Loucy (cell line): Measurements from ENCODE around the gene C11orf97.

Experiments
- H2AFZ ChIP-seq: fragments of 200-600 bp; sonication (generic); 2 replicates; pipeline ENCODE4 v1.6.0; 2016; ENCODE audit warnings: antibody characterized with exemption, mild to moderate bottlenecking, low read length, moderate library complexity
- H3F3A ChIP-seq: fragments of 200-600 bp; 2 replicates; pipeline ENCODE4 v1.6.0; 2016; ENCODE audit warnings: antibody characterized with exemption, low read depth, mild to moderate bottlenecking
- H3K27me3 ChIP-seq: fragments of 200-600 bp; sonication (generic); 2 replicates; pipeline ENCODE4 v1.6.1; 2014; ENCODE audit warnings: low read length, mild to moderate bottlenecking; ENCODE audit not compliant: insufficient read depth, poor library complexity, severe bottlenecking
- H3K36me3 ChIP-seq: fragments of 200-600 bp; sonication (generic); 2 replicates; pipeline ENCODE4 v1.6.1; 2016; ENCODE audit warnings: low read length; ENCODE audit not compliant: insufficient read depth
- H3K4me1 ChIP-seq: fragments of 200-600 bp; sonication (generic); 2 replicates; pipeline ENCODE4 v1.5.1; 2014; ENCODE audit warnings: low read length, mild to moderate bottlenecking; ENCODE audit not compliant: insufficient read depth, poor library complexity, severe bottlenecking
- H3K4me2 ChIP-seq: fragments of 200-600 bp; sonication (generic); 2 replicates; pipeline ENCODE4 v1.6.0; 2014; ENCODE audit warnings: antibody characterized with exemption, low read length, low read depth, mild to moderate bottlenecking; ENCODE audit not compliant: poor library complexity, severe bottlenecking
- H3K4me3 ChIP-seq: fragments of 200-600 bp; sonication (generic); 2 replicates; pipeline ENCODE4 v1.5.1; 2014; ENCODE audit warnings: low read length, mild to moderate bottlenecking, mixed read lengths; ENCODE audit not compliant: poor library complexity, severe bottlenecking
- H3K79me2 ChIP-seq: fragments of 200-600 bp; sonication (generic); 2 replicates; pipeline ENCODE4 v1.6.1; 2014; ENCODE audit warnings: low read length; ENCODE audit not compliant: insufficient read depth
- H3K9ac ChIP-seq: fragments of 200-600 bp; sonication (generic); 2 replicates; pipeline ENCODE4 v1.6.0; 2014; ENCODE audit warnings: mild to moderate bottlenecking, low read depth, low read length, moderate library complexity; ENCODE audit not compliant: poor library complexity, severe bottlenecking
- H3K9me2 ChIP-seq: fragments of 200-600 bp; sonication (generic); replicated peaks from 2 replicates; pipeline ENCODE4 v1.6.1; 2016; ENCODE audit warnings: low read depth, low read length, mixed read lengths
- H3K9me3 ChIP-seq: fragments of 200-600 bp; sonication (generic); 2 replicates; pipeline ENCODE4 v1.6.1; 2014; ENCODE audit warnings: mild to moderate bottlenecking, antibody characterized with exemption, low read length, low read depth; ENCODE audit not compliant: insufficient read depth
- H4K20me1 ChIP-seq: fragments of 200-600 bp; sonication (generic); 2 replicates; pipeline ENCODE4 v1.6.0; 2014; ENCODE audit warnings: antibody characterized with exemption, low read length, mild to moderate bottlenecking; ENCODE audit not compliant: insufficient read depth, poor library complexity, severe bottlenecking
- EZH2phosphoT487 ChIP-seq: fragments of 200-600 bp; IDR thresholded peaks from 2 replicates; pipeline ENCODE4 v1.6.1; 2018; ENCODE audit warnings: antibody characterized with exemption, mild to moderate bottlenecking, moderate library complexity, borderline replicate concordance
- TF ChIP-seq, protein P1 (sequence below): fragments of 200-600 bp; sonication (generic); conservative IDR thresholded peaks from 2 replicates; pipeline ENCODE4 v1.5.1; 2014; ENCODE audit warnings: mild to moderate bottlenecking, antibody characterized with exemption, low read length

C11orf97 gene, protein sequence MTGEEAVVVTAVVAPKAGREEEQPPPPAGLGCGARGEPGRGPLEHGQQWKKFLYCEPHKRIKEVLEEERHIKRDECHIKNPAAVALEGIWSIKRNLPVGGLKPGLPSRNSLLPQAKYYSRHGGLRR

DNA sequence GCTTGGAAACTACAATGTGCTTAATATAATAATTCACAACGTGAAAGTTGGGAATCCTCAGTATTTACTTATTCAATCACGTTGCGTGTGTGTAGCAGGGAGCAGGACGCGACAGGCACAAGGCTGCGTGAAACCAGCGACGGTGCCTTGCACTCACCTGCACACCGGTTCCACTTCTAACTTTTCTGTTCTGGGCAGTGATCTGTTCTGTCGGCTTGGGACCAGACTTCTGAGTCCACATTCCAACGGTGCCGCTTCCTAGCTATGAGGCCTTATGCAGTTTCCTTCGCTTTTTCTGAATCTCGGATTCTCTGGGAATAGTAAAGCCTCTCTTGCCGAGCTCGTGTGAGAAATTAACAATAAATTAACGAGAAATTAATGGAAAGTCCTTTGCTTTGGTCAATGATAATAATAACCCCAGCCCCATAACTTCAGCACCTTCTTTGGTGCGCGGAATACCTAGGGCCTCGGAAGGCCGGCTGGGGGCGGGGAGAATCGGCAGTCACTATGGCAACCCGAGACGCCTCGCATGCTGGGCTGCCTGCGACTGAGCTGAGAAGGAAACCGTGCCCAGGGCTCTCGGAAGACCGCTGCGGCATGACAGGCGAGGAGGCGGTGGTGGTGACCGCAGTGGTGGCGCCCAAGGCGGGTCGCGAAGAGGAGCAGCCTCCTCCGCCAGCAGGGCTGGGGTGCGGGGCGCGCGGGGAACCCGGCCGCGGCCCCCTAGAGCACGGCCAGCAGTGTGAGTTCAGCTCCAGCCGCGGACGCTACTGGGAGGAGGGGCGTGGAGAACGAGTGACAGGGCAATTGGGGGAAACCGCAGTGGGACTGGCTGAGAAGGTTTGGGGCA, at the start of gene C11orf97:
Gene C11orf97 (plus strand): TSS at position 530 of the 850 bp plus-strand sequence. CDS start 68 bp downstream, at position 598.
- Histone ChIP-seq H3K79me2 (no peaks in the 10 kb centered on the region), H4K20me1 (no peaks in the 10 kb centered on the region), H2AFZ (peak within 1 kb of the TSS; percentile 34), H3K4me1 (peaks cover 18% of the 10 kb centered on the region), H3K4me3 (peak within 1 kb of the TSS; percentile 72), H3K9ac (no peak within 1 kb of the TSS), H3K36me3 (no peaks in the 10 kb centered on the region), H3K9me2 (no peaks in the 10 kb centered on the region), H3K9me3 (0 out of 2 replicates have a peak, but pooled peaks cover 4% of the 10 kb centered on the region), H3K27me3 (no peaks in the 10 kb centered on the region), H3K4me2 (peak within 1 kb of the TSS; percentile 86), H3F3A (0 out of 2 replicates have a peak, but pooled peaks cover 3% of the 10 kb centered on the region)
- no peak for TF ChIP-seq EZH2phosphoT487
- TF ChIP-seq, protein P1, sequence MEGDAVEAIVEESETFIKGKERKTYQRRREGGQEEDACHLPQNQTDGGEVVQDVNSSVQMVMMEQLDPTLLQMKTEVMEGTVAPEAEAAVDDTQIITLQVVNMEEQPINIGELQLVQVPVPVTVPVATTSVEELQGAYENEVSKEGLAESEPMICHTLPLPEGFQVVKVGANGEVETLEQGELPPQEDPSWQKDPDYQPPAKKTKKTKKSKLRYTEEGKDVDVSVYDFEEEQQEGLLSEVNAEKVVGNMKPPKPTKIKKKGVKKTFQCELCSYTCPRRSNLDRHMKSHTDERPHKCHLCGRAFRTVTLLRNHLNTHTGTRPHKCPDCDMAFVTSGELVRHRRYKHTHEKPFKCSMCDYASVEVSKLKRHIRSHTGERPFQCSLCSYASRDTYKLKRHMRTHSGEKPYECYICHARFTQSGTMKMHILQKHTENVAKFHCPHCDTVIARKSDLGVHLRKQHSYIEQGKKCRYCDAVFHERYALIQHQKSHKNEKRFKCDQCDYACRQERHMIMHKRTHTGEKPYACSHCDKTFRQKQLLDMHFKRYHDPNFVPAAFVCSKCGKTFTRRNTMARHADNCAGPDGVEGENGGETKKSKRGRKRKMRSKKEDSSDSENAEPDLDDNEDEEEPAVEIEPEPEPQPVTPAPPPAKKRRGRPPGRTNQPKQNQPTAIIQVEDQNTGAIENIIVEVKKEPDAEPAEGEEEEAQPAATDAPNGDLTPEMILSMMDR: no peak

DNA sequence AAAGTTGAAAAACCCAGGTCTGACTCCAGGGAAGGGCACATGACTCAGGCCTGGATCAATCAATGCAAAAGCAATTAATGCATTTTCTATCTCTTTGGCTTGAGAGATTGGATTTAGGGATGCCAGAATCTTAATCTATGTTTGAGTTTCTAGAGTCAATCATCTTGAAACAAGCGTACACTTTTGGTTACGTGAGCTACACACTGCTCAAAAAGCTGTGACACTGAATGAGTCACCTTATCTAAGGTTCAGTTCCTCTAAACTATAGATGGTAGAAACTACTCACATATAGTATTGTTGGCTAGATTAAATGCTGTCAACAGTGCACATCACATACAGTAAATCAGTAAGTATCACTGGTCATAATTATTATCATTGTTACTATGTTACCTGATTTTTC, 42.8 kb upstream of the C11orf97 start:
- no peaks in the 10 kb centered on the region for H3F3A ChIP-seq
- no peaks in the 10 kb centered on the region for H3K9me2 ChIP-seq
- H3K4me2 ChIP-seq: no peak overlapping the region
- no peak overlapping the region for H3K4me3 ChIP-seq
- H3K27me3 ChIP-seq: no peaks in the 10 kb centered on the region
- no peaks in the 10 kb centered on the region for H3K79me2 ChIP-seq
- H3K9me3 ChIP-seq: no peaks in the 10 kb centered on the region
- no peak overlapping the region for H3K9ac ChIP-seq
- no peak overlapping the region for H2AFZ ChIP-seq
- TF ChIP-seq, protein P1: no peak
- TF ChIP-seq EZH2phosphoT487: no peak
- H4K20me1 ChIP-seq: no peaks in the 10 kb centered on the region
- peaks cover 60% of the 10 kb centered on the region for H3K36me3 ChIP-seq
- H3K4me1 ChIP-seq: peaks cover 9% of the 10 kb centered on the region

DNA sequence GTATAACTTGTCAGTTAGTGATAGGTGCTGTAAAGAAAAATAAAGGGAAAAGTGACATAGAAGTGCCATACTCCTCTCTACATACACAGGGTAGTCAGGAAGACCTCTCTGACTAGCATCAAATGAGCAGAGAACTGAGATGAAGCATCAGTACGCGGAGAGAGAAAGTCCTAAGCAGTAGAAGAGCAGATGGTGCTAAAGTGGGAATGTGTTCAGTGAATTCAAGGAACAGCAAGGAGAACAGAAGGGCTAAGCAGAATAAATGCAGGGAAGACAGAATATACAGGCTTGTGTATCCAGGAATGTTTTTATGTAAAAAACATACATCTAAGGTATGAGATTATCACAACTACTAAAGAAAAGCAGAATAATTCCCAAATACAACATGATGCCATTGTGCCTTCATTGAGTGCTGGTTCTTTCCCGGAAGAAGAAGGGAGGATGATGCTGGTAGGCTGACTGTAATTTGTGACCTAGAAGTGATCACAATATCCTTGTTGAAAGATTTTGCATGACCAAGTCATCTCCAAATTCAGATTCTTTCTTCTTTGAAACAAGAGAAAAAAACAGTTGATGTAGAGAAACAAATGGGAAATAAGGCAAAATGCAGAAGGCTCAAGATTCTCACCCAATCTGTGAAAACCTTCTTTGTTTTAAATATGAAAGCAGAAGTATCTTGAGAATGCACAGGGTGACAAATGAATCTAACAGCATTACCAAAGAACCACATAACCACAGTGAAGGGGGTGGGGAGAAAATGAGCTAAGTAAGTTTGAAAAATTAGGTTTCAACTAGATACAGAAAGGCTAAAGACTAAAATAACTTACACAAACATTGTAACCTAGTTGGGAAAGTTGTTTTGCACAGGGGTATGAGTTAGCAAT, 39.1 kb upstream of the C11orf97 start:
- H3K9me2 ChIP-seq: no peaks in the 10 kb centered on the region
- H3K4me3 ChIP-seq: no peak overlapping the region
- TF ChIP-seq, protein P1: no peak
- no peak for TF ChIP-seq EZH2phosphoT487
- H3K4me2 ChIP-seq: no peak overlapping the region
- H3K9me3 ChIP-seq: no peaks in the 10 kb centered on the region
- no peak overlapping the region for H2AFZ ChIP-seq
- no peaks in the 10 kb centered on the region for H3K79me2 ChIP-seq
- no peak overlapping the region for H3K9ac ChIP-seq
- H3K36me3 ChIP-seq: peaks cover 46% of the 10 kb centered on the region
- H4K20me1 ChIP-seq: no peaks in the 10 kb centered on the region
- H3K27me3 ChIP-seq: no peaks in the 10 kb centered on the region
- peaks cover 9% of the 10 kb centered on the region for H3K4me1 ChIP-seq
- H3F3A ChIP-seq: no peaks in the 10 kb centered on the region
